ENCODE data around the gene DOLPP1. TPM values are rescaled to one million over a fixed set of nuclear protein-coding genes. Genes with fewer than 3 reads are reported as not detected.

DOLPP1 gene
- total RNA-seq, 4 donors from 2014 or later, result 7.5 to 14.0 (median 10.7) TPM

DNA sequence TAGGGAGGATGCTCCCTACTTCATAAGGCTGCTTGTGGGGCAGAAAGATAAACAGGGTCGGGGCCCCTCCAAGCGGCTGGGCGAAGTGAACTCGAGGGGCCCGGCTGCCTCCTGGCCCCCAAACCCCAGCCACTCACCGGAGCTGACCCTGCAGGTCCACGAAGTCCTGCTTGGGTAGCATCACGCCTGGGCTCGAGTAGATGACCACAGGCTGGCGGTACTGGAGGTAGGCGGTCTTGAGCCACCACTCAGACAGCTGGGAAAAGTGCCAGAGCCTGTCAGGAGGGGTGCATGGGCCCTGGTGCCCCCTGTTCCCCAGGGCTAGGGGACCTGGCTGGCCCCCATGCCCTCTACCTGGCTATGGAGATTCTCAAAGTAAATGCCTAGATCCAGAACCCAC, 23.1 kb downstream of the DOLPP1 start:
- H3K4me3 ChIP-seq (ENCODE audit: low read depth, poor library complexity, severe bottlenecking), result no peak overlapping the region
- DNase-seq (ENCODE audit: low spot score in 2 of 2), result peak in 1 of 2 donors; percentile 82
- intact Hi-C loops (cut with DNase I; ENCODE audit: low total_unique reads), result no loop called here
- WGBS, 2 donors, result 88 to 89% methylated on average over 11 of the region's 11 CpGs
- TF ChIP-seq, protein P1, sequence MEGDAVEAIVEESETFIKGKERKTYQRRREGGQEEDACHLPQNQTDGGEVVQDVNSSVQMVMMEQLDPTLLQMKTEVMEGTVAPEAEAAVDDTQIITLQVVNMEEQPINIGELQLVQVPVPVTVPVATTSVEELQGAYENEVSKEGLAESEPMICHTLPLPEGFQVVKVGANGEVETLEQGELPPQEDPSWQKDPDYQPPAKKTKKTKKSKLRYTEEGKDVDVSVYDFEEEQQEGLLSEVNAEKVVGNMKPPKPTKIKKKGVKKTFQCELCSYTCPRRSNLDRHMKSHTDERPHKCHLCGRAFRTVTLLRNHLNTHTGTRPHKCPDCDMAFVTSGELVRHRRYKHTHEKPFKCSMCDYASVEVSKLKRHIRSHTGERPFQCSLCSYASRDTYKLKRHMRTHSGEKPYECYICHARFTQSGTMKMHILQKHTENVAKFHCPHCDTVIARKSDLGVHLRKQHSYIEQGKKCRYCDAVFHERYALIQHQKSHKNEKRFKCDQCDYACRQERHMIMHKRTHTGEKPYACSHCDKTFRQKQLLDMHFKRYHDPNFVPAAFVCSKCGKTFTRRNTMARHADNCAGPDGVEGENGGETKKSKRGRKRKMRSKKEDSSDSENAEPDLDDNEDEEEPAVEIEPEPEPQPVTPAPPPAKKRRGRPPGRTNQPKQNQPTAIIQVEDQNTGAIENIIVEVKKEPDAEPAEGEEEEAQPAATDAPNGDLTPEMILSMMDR (IDR thresholded peaks at IDR 0.05), result no peak

DNA sequence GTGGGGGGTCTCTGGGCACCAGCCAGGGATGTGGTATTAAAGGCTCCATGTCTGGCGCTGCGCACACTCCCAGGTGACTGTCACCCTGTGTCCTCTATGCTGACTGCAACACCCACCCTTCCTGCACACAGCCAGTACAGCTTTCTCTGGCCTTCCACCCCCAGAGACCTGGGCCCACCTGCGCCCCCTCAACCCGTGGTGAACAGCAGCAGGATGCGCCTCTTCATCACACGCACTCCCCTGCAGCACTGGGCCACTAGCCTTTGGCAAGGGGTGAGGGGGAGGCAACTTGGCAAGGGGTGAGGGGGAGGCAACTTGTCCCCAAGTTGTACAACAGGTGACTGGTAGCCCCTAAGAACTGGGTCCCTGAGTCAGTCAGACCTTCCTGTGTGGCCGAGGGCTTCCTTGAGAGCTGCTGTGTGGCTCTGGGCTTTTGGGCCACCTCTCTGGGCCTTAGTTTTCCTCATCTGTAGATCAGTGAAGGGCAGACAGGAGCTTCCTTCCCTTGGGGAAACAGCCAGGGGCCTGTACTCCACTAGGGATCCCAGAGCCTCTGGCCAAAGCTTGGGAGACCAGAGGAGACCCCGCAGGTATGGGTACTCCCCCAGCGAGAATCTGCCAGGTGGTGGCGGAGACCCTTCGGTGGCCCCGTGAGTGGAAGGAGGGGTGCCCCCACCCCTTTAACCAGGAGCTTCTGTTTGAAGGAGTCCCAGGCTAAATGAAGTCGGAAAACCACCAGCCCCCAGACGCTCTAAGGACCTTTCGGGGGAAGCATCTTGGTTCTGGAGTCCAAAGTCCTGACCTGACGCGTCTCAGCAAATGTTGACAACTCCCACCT, 25.2 kb downstream of the DOLPP1 start:
- WGBS, 2 donors, result 87 to 88% methylated on average over 17 of the region's 17 CpGs
- TF ChIP-seq, protein P1 (IDR thresholded peaks at IDR 0.05), result no peak
- no peak for TF ChIP-seq POLR2A (IDR thresholded peaks at IDR 0.05)
- no peak overlapping the region for H3K4me3 ChIP-seq (ENCODE audit: low read depth, poor library complexity, severe bottlenecking)
- intact Hi-C loops (cut with DNase I; ENCODE audit: low total_unique reads), result no loop called here
- no peak for DNase-seq (ENCODE audit: low spot score in 2 of 2)

GRCh38 chr9:129107651-129108050, 26.7 kb downstream of the DOLPP1 start:
- WGBS, 2 donors, result 81 to 85% methylated on average over 13 of the region's 13 CpGs
- intact Hi-C loops (cut with DNase I; ENCODE audit: low total_unique reads), result no loop called here

DNA sequence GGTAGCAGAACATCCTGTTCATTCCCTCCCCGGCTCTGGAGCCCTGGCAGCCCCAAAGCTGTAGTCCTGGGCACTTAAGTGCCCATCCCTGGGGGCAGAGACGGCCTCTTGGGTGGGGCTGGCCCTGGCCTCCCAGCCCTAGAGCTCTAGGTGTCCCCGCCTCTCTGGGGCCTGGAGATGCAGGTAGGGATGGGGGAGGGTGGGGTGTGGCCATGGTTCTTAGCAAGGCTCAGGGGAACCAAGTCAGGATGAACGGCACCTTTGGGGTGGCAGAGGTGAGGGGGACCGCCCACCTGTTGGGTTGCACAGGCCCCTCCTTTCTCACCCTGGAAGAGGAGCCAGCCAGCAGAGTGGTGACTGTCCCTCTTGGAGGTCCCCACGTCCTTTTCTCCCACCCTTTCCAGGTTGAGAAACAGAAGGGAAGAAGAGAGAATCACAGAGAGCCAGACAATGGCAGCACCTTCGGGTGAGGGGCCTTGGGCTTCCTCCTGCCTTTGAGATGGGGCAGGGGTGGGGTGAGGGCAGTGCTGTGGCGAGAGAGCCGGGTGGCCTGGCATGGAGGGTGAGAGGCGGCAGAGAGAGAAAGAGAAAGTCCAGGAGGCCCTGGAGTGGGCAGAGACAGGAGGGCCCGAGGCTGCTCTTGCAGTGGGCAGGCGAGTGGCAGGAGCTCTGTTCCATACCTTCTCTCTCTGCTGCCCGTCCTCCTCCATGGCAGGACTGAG, 27.3 kb downstream of the DOLPP1 start:
- DNase-seq (ENCODE audit: low spot score in 2 of 2), result no peak
- H3K4me3 ChIP-seq (ENCODE audit: low read depth, poor library complexity, severe bottlenecking), result no peak overlapping the region
- intact Hi-C loops (cut with DNase I; ENCODE audit: low total_unique reads), result no loop called here
- no peak for TF ChIP-seq POLR2A (IDR thresholded peaks at IDR 0.05)
- TF ChIP-seq, protein P1 (IDR thresholded peaks at IDR 0.05), result no peak
- 54 to 62% methylated on average over 11 to 13 of the region's 13 CpGs for WGBS, 2 donors

More at GRCh38 chr9:129107651-129108050, 26.7 kb downstream of the DOLPP1 start:
- DNase-seq (ENCODE audit: low spot score in 2 of 2), result no peak
- H3K4me3 ChIP-seq (ENCODE audit: low read depth, poor library complexity, severe bottlenecking), result no peak overlapping the region
- TF ChIP-seq, protein P1 (IDR thresholded peaks at IDR 0.05), result no peak
- no peak for TF ChIP-seq POLR2A (IDR thresholded peaks at IDR 0.05)

DNA sequence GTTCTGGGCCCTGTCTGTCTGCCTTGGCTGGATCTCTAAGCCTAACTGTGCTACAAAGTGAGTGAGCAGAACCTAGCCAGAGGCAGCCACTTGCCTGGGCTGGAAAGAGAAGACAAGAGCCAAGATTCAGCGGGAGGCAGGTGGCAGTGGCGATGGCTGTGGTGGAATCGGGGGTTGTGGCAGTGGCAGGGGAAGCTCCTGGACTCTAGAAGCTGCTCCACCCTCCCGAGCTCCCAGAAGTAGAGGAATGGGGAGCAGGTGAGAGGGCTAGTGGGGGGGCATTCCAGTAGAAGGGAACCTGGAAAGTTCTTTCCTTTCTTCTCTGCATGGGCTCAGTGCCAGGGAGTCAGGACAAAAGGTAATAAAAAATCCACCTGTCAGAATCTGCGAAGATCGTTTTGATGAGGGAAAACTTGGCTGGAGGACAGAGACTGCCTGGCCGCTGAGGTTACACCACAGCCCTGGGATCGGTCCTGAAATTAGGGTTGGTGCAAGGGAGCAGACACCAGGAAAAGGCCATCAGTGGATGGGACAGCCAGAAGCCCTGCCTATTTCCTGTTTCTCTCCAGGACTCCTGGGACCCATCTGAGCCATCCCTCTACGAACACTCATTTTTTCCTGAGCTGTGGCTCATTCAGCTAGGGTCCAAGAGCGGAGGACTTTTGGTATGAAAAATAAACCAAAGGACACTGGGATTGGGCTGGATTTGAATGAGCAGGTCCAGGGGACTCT, 28.1 kb downstream of the DOLPP1 start:
- no peak for TF ChIP-seq POLR2A (IDR thresholded peaks at IDR 0.05)
- TF ChIP-seq, protein P1 (IDR thresholded peaks at IDR 0.05), result no peak
- peak in 1 of 2 donors; percentile 37 for DNase-seq (ENCODE audit: low spot score in 2 of 2)
- WGBS, 2 donors, result 38 to 51% methylated on average over 10 of the region's 10 CpGs
- intact Hi-C loops (cut with DNase I; ENCODE audit: low total_unique reads), result no loop called here
- H3K4me3 ChIP-seq (ENCODE audit: low read depth, poor library complexity, severe bottlenecking), result no peak overlapping the region

Measured in lower leg skin (tissue), 4 donors.